Measurements from ENCODE around the gene ATM. TPM values are rescaled to one million over a fixed set of nuclear protein-coding genes. Genes with fewer than 3 reads are reported as not detected.

The ATM gene
- total RNA-seq, 5 donors from 2014 or later (not counting 1 experiment from before 2014, with no cell fraction given): 376 to 547 (median 410) TPM

Other genes with a start within 250 kb of the ATM start
- gene CUL5, start 214.2 kb upstream of the ATM start, total RNA-seq: 10 to 100 TPM; 36.2 to 50.6 (median 42.7) TPM
- gene ACAT1, start 101.5 kb upstream of the ATM start, total RNA-seq: 10 to 100 TPM; 19.0 to 29.5 (median 23.0) TPM
- gene NPAT, start 429 bp upstream of the ATM start, total RNA-seq: 10 to 100 TPM; 46.9 to 54.1 (median 49.1) TPM
- gene C11orf65, start 244.5 kb downstream of the ATM start, total RNA-seq: 1 to 10 TPM in 1 of 5 donors, under 1 TPM in 4; 0.41 to 1.3 (median 0.58) TPM

Data from T-cell (primary cell).